Measurements from ENCODE around the gene HEXIM1.

Gene HEXIM1

DNA sequence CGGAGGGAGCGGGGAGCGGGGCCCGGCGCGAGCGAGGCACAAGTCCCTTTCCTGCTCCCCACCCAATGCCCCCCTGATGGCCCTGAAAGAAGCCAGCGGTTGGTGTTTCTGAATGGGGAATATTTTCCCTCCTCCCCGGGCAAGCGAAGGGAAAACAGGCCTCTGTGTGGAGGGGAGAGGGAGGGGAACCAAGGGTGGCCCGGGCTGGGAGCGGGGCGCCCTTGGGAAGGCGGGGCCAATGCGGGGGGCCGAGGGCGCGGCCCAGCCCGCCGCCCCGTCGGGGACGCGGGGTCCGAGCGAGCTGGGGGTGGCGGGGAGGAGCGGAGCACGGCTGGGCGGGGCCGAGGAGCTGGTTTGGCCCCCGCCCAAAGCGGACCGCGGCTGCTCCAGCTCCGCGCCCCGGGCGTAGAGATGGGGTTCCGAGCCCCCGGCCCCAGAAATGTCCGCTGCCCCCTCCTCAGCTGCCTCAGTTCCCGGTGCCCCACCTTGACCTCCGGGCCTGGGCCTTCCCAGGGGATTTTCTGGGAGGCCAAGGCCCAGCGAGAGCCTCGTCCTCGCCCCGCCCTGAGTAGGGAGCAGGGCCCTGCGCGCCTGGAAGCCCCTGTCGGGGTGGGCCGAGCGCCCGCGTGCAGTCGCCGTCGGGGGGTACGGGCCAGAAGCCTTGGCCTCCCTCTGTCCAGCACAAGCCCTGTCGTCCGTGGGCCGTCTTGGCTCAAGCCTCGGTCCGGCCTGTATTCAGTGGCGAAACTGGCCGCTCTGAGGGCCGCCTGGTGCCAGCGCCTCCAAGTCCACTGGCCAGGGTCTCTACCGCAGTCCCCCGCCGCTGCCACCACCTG lies 3.9 kb upstream of the HEXIM1 start:
- Histone ChIP-seq H3K27me3 (ENCODE audit: control insufficient read depth in 1 of 2, insufficient read depth in 2 of 2, low read length in 2 of 2) (no peaks in the 10 kb centered on the region), H3K9ac (ENCODE audit: low read length) (peak overlapping the region; percentile 71), H3K36me3 (ENCODE audit: insufficient read depth, low read length) (no peaks in the 10 kb centered on the region), H3K4me1 (ENCODE audit: insufficient read depth, low read length) (peaks cover 23% of the 10 kb centered on the region), H3K9me3 (ENCODE audit: low read length) (no peaks in the 10 kb centered on the region), H3K4me3 (ENCODE audit: low read depth in 1 of 2, low read length in 2 of 2) (peak overlapping the region; percentile 59 to 61), H3K27ac (ENCODE audit: low read depth, low read length) (peak overlapping the region; percentile 96)

DNA sequence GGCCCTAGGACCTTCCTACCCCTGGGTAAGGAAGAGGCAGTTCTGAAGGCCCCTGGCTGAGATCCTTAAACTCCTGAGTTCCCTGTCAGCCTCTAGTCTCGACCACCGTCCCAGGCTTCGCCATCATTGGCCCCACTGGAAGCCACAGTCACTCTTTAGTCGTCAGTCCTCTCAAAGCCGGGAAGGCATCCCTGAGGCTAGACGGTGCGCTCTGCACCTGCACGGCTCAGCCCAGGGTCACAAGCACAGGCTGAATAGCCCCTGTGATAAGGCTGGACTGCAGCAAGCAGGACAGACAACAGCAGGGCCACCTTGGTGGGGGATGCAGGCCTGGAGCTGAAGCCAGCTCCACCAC lies 3.3 kb upstream of the HEXIM1 start:
- Histone ChIP-seq H3K4me1 (ENCODE audit: insufficient read depth, low read length) (peaks cover 23% of the 10 kb centered on the region), H3K9ac (ENCODE audit: low read length) (peak overlapping the region; percentile 71), H3K36me3 (ENCODE audit: insufficient read depth, low read length) (no peaks in the 10 kb centered on the region), H3K4me3 (ENCODE audit: low read depth in 1 of 2, low read length in 2 of 2) (peak overlapping the region in 1 of 2 donors; percentile 61), H3K9me3 (ENCODE audit: low read length) (no peaks in the 10 kb centered on the region), H3K27ac (ENCODE audit: low read depth, low read length) (peak overlapping the region; percentile 96), H3K27me3 (ENCODE audit: control insufficient read depth in 1 of 2, insufficient read depth in 2 of 2, low read length in 2 of 2) (no peaks in the 10 kb centered on the region)

DNA sequence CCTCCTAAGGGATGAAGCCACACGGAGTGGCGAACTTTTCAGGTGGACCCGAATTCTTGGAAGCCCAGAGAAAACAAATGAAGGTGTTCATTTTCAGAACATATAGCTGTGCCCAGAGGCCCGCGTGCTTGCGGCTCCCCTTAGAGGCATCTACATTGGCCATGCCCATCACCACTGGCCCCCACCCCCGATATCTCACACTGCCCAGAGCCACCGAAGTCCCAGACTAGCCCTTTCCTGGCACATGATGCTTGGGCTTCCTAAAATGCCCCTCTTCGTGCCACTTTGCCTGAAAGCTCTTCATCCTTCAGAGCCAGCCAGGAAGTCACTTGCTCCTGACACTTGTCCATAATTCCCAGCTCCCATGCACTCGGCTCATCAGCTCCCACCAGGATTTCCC lies 2.1 kb upstream of the HEXIM1 start:
- no peaks in the 10 kb centered on the region for H3K27me3 ChIP-seq (ENCODE audit: control insufficient read depth in 1 of 2, insufficient read depth in 2 of 2, low read length in 2 of 2)
- peak overlapping the region; percentile 98 for H3K27ac ChIP-seq (ENCODE audit: low read depth, low read length)
- H3K36me3 ChIP-seq (ENCODE audit: insufficient read depth, low read length), result no peaks in the 10 kb centered on the region
- H3K9ac ChIP-seq (ENCODE audit: low read length), result no peak overlapping the region
- peaks cover 28% of the 10 kb centered on the region for H3K4me1 ChIP-seq (ENCODE audit: insufficient read depth, low read length)
- H3K4me3 ChIP-seq (ENCODE audit: low read depth in 1 of 2, low read length in 2 of 2), result peak overlapping the region; percentile 10 to 76
- H3K9me3 ChIP-seq (ENCODE audit: low read length), result no peaks in the 10 kb centered on the region

DNA sequence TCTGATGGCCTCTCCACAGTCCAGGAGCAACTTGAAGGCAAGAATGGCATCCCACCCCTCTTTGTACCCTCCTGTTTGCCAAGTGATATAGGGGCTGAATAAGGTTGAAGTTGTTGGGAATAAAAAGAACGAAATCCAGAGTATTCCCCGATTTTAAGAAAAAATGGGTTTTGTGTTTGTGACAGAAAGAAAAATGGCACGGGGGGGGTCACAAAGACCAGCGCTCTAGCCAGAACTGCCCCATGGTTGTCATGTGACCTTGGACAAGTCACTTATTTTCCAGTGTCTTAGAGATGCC lies 1.7 kb upstream of the HEXIM1 start:
- Histone ChIP-seq H3K4me1 (ENCODE audit: insufficient read depth, low read length) (peaks cover 32% of the 10 kb centered on the region), H3K9ac (ENCODE audit: low read length) (peak overlapping the region; percentile 79), H3K9me3 (ENCODE audit: low read length) (no peaks in the 10 kb centered on the region), H3K4me3 (ENCODE audit: low read depth in 1 of 2, low read length in 2 of 2) (peak overlapping the region; percentile 10 to 76), H3K36me3 (ENCODE audit: insufficient read depth, low read length) (no peaks in the 10 kb centered on the region), H3K27ac (ENCODE audit: low read depth, low read length) (peak overlapping the region; percentile 98), H3K27me3 (ENCODE audit: control insufficient read depth in 1 of 2, insufficient read depth in 2 of 2, low read length in 2 of 2) (no peaks in the 10 kb centered on the region)

DNA sequence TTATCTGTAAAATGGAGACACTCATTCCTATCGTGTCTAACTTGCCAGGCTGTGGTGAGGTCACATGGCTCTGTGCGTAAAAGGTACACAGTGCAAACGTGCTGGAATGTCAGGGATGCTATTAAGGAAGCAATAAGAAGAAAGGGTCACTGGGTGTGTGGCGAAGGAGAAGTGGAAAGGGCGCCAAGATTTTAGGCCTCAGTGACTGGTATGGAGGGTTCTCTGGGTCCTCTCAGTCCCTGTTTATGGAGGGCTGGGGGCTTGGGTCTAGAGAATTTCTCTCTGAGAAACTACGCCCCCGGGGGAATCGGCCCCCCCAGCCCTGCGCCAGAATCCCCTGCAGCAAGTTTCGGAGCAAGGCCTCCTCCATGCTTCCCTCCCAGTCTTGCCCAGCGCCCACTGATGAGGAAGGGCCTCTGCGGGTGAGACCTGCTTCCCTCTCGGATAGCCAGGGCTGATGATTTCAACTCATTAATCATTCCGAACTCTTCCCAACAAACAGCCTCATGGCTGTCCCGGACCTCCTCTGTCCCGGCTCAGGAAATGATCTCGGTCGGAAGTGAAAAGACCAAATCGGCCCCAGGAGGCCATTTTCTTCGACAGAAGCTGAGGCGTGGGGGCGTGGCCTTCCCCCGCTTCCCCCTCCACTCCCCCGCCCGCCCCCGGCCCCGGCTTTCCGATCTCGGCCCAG lies 1.2 kb upstream of the HEXIM1 start:
- peak overlapping the region; percentile 48 to 76 for H3K4me3 ChIP-seq (ENCODE audit: low read depth in 1 of 2, low read length in 2 of 2)
- peak overlapping the region; percentile 79 for H3K9ac ChIP-seq (ENCODE audit: low read length)
- H3K9me3 ChIP-seq (ENCODE audit: low read length), result no peaks in the 10 kb centered on the region
- peak overlapping the region; percentile 98 for H3K27ac ChIP-seq (ENCODE audit: low read depth, low read length)
- no peaks in the 10 kb centered on the region for H3K27me3 ChIP-seq (ENCODE audit: control insufficient read depth in 1 of 2, insufficient read depth in 2 of 2, low read length in 2 of 2)
- H3K4me1 ChIP-seq (ENCODE audit: insufficient read depth, low read length), result peaks cover 37% of the 10 kb centered on the region
- no peaks in the 10 kb centered on the region for H3K36me3 ChIP-seq (ENCODE audit: insufficient read depth, low read length)

DNA sequence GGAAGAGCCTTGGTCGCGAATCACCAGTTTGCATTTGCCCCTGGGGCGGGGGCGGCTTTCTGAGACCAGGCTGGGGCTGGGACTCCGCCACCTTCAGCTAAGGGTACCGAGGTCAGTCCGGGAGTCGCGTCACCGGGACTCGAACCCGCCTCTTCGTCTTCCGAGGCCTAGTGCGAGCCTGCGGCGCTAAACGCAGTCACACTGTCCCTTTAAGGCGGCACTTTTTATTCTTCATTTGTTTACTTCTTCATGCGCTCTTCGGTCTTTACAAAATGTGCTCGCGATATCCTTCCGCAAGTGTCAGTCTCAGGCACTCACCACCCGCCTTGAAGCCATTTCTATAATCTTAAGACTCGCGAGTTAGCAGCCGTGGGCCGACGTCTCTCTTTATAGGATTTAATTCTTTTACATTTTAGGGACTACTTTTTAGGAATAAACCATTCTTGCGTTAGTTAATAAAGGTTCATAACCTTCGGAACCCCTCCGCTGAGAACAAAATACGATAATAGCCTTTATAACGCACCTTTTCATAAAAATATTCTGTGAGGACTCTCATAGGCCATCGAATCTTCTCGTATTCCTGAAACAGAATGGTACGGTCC lies 593 bp upstream of the HEXIM1 start:
- H3K4me1 ChIP-seq (ENCODE audit: insufficient read depth, low read length), result peaks cover 43% of the 10 kb centered on the region
- peak overlapping the region; percentile 98 for H3K27ac ChIP-seq (ENCODE audit: low read depth, low read length)
- H3K36me3 ChIP-seq (ENCODE audit: insufficient read depth, low read length), result no peaks in the 10 kb centered on the region
- peak overlapping the region; percentile 79 for H3K9ac ChIP-seq (ENCODE audit: low read length)
- H3K4me3 ChIP-seq (ENCODE audit: low read depth in 1 of 2, low read length in 2 of 2), result peak overlapping the region; percentile 48 to 76
- no peaks in the 10 kb centered on the region for H3K9me3 ChIP-seq (ENCODE audit: low read length)
- no peaks in the 10 kb centered on the region for H3K27me3 ChIP-seq (ENCODE audit: control insufficient read depth in 1 of 2, insufficient read depth in 2 of 2, low read length in 2 of 2)

DNA sequence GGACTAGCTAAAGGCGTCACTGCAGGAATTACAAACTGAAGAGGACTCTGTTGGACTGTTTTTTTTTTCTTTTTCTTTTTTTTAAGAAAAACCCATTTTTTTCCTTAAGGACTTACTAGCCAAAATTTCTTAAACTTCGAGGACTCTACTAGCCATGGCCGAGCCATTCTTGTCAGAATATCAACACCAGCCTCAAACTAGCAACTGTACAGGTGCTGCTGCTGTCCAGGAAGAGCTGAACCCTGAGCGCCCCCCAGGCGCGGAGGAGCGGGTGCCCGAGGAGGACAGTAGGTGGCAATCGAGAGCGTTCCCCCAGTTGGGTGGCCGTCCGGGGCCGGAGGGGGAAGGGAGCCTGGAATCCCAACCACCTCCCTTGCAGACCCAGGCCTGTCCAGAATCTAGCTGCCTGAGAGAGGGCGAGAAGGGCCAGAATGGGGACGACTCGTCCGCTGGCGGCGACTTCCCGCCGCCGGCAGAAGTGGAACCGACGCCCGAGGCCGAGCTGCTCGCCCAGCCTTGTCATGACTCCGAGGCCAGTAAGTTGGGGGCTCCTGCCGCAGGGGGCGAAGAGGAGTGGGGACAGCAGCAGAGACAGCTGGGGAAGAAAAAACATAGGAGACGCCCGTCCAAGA lies 878 bp downstream of the HEXIM1 start:
- Histone ChIP-seq H3K27ac (ENCODE audit: low read depth, low read length) (peak overlapping the region; percentile 100), H3K4me1 (ENCODE audit: insufficient read depth, low read length) (peaks cover 37% of the 10 kb centered on the region), H3K9ac (ENCODE audit: low read length) (peak overlapping the region; percentile 99), H3K27me3 (ENCODE audit: control insufficient read depth in 1 of 2, insufficient read depth in 2 of 2, low read length in 2 of 2) (no peaks in the 10 kb centered on the region), H3K36me3 (ENCODE audit: insufficient read depth, low read length) (no peaks in the 10 kb centered on the region), H3K4me3 (ENCODE audit: low read depth in 1 of 2, low read length in 2 of 2) (peak overlapping the region; percentile 94 to 100), H3K9me3 (ENCODE audit: low read length) (no peaks in the 10 kb centered on the region)

DNA sequence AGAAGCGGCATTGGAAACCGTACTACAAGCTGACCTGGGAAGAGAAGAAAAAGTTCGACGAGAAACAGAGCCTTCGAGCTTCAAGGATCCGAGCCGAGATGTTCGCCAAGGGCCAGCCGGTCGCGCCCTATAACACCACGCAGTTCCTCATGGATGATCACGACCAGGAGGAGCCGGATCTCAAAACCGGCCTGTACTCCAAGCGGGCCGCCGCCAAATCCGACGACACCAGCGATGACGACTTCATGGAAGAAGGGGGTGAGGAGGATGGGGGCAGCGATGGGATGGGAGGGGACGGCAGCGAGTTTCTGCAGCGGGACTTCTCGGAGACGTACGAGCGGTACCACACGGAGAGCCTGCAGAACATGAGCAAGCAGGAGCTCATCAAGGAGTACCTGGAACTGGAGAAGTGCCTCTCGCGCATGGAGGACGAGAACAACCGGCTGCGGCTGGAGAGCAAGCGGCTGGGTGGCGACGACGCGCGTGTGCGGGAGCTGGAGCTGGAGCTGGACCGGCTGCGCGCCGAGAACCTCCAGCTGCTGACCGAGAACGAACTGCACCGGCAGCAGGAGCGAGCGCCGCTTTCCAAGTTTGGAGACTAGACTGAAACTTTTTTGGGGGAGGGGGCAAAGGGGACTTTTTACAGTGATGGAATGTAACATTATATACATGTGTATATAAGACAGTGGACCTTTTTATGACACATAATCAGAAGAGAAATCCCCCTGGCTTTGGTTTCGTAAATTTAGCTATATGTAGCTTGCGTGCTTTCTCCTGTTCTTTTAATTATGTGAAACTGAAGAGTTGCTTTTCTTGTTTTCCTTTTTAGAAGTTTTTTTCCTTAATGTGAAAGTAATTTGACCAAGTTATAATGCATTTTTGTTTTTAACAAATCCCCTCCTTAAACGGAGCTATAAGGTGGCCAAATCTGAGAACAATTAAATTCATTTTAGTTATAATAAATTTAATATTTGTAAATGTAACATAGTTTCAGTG lies 1.7 kb downstream of the HEXIM1 start:
- no peaks in the 10 kb centered on the region for H3K9me3 ChIP-seq (ENCODE audit: low read length)
- peak overlapping the region; percentile 94 to 100 for H3K4me3 ChIP-seq (ENCODE audit: low read depth in 1 of 2, low read length in 2 of 2)
- no peaks in the 10 kb centered on the region for H3K27me3 ChIP-seq (ENCODE audit: control insufficient read depth in 1 of 2, insufficient read depth in 2 of 2, low read length in 2 of 2)
- peak overlapping the region; percentile 100 for H3K27ac ChIP-seq (ENCODE audit: low read depth, low read length)
- peak overlapping the region; percentile 99 for H3K9ac ChIP-seq (ENCODE audit: low read length)
- peaks cover 37% of the 10 kb centered on the region for H3K4me1 ChIP-seq (ENCODE audit: insufficient read depth, low read length)
- no peaks in the 10 kb centered on the region for H3K36me3 ChIP-seq (ENCODE audit: insufficient read depth, low read length)

DNA sequence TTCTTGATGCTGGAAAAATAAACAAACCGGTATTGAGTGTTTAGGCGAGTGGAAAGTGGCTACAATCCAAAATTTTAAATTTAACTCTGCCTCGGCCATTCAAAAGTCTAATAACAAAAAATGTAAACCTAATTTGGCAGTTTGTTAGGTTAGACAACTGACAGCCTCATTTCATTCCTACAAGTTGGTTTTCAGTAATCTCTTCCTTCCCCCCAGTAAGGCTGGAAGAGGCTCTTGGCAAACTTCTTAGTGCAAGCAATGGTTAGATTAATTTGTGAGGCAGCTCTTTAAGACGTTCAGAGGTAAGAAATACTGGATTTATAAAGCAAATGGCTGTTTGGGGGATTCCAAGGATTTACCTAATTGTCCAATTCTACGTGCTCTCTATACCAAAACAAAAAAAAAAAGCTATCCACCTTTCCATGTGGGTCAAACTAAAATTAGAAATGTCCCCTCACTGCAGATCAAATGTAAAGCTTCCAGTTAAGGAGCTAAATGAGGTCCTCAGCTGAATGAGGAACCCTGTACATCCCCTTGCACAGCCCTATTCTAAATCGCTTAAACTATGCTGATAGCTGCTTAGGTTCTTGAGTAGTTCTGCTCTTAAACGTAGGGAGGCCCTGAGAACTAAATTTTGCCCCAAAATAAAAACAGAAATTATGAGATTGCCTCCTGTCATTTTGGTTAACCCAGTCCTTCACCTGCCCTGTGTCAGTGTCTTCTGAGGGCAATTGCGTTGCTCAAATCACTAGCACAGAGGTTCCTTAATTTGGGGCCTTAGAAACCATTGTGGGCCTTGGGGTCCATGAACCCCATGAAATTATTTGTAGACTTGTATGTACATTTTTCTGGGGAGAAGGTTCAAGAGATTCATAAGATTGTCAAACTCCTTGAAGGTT lies 2.9 kb downstream of the HEXIM1 start:
- Histone ChIP-seq H3K4me1 (ENCODE audit: insufficient read depth, low read length) (peaks cover 42% of the 10 kb centered on the region), H3K27me3 (ENCODE audit: control insufficient read depth in 1 of 2, insufficient read depth in 2 of 2, low read length in 2 of 2) (no peaks in the 10 kb centered on the region), H3K4me3 (ENCODE audit: low read depth in 1 of 2, low read length in 2 of 2) (peak overlapping the region; percentile 27 to 100), H3K27ac (ENCODE audit: low read depth, low read length) (peak overlapping the region; percentile 100), H3K36me3 (ENCODE audit: insufficient read depth, low read length) (no peaks in the 10 kb centered on the region), H3K9ac (ENCODE audit: low read length) (peak overlapping the region; percentile 84), H3K9me3 (ENCODE audit: low read length) (no peaks in the 10 kb centered on the region)

DNA sequence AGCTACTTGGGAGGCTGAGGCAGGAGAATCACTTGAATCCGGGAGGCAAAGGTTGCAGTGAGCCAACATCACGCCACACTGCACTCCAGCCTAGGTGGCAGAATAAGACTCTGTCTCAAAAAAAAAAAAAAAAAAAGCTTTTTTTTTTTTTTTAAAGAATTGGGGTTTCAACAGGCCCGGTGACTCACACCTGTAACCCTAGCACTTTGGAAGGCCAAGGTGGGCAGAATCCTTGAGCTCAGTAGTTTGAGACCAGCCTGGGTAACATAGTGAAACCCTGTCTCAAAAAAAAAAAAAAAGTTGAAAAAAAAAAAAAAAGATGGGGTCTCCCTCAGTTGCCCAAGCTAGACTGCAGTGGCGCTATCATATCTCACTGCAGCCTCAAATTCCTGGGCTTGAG lies 6.8 kb downstream of the HEXIM1 start:
- no peaks in the 10 kb centered on the region for H3K9me3 ChIP-seq (ENCODE audit: low read length)
- no peak overlapping the region for H3K27ac ChIP-seq (ENCODE audit: low read depth, low read length)
- no peaks in the 10 kb centered on the region for H3K36me3 ChIP-seq (ENCODE audit: insufficient read depth, low read length)
- peak overlapping the region; percentile 34 for H3K9ac ChIP-seq (ENCODE audit: low read length)
- peaks cover 60% of the 10 kb centered on the region for H3K4me1 ChIP-seq (ENCODE audit: insufficient read depth, low read length)
- no peak overlapping the region for H3K4me3 ChIP-seq (ENCODE audit: low read depth in 1 of 2, low read length in 2 of 2)
- no peaks in the 10 kb centered on the region for H3K27me3 ChIP-seq (ENCODE audit: control insufficient read depth in 1 of 2, insufficient read depth in 2 of 2, low read length in 2 of 2)

Measured in muscle layer of colon (tissue), 2 donors.